Right lobe of liver (tissue), 4 donors: ENCODE data around the gene CD320.

ENCODE experiments used
- POLR2A ChIP-seq: fragments of 450-650 bp; IDR thresholded peaks from one replicate; pipeline ENCODE4 v1.6.1; 2017; ENCODE audit warnings: antibody characterized with exemption, mild to moderate bottlenecking
- TF ChIP-seq, protein P1 (sequence below), 4 donors: fragments of 200-600 bp in 3 of 4; fragments of 450-650 bp in 1 of 4; IDR thresholded peaks; one replicate each; pipeline versions ENCODE4 v1.5.1 to v1.8.0; 2016 to 2022; ENCODE audit warnings: antibody characterized with exemption in 4 of 4, mild to moderate bottlenecking in 2 of 4
- donor health status: DM: no; HTN: no; CAD: no.
- donor health status: DM: no; HTN: no; CAD: no.
- donor health status: DM: no; HTN: yes; CAD: no.

DNA sequence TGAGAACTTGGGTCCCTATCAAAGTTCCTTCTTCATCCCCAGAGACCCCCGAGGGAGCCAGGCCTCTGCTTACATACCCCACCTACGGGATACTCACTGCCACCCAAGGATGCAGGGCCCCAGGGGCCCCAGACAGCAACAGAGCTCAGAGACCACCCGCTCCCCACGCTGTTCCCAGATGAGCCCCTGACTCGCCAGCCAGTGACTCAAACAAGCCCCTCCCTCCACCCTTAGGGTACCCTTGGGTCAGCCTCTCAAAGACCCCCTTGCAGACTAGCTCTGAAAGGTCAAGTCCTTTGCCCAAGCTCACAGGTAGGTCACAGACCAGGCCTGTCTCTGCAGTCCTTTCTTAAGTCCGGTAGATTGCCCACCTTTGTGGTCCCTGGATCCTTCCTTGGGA, 45.7 kb downstream of the CD320 start:
- no peak for TF ChIP-seq POLR2A
- TF ChIP-seq, protein P1, sequence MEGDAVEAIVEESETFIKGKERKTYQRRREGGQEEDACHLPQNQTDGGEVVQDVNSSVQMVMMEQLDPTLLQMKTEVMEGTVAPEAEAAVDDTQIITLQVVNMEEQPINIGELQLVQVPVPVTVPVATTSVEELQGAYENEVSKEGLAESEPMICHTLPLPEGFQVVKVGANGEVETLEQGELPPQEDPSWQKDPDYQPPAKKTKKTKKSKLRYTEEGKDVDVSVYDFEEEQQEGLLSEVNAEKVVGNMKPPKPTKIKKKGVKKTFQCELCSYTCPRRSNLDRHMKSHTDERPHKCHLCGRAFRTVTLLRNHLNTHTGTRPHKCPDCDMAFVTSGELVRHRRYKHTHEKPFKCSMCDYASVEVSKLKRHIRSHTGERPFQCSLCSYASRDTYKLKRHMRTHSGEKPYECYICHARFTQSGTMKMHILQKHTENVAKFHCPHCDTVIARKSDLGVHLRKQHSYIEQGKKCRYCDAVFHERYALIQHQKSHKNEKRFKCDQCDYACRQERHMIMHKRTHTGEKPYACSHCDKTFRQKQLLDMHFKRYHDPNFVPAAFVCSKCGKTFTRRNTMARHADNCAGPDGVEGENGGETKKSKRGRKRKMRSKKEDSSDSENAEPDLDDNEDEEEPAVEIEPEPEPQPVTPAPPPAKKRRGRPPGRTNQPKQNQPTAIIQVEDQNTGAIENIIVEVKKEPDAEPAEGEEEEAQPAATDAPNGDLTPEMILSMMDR (IDR thresholded peaks at IDR 0.05) = no peak
